ENCODE measurements around the gene TSC22D3.

DNA sequence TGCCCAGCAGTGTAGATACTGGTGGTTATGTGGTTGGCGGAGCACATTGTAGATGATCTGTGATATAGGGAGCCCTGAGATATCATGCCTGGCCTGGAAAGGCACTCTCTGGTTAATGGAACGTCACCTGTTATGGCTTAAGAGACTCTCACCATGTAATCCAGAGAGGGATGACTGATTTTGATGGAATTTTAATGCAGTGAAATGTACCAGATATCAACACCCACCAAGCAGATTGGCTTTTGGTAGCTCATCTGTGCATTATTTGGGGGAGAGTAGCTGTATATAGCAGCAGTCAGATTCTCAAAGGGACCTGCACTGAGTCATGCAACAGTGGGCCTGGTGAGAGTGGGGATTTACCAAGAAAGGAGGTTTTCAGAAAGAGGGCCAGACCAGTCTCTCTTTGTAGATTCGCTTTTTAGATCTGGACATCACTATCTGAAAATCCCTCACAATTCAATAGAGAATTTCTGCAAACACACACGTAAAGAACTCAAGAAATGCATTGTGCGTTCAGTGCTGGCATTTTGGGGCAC lies 17.3 kb downstream of the TSC22D3 start:
- no peak for TF ChIP-seq CTCF (IDR thresholded peaks at IDR 0.05)
- no peak for TF ChIP-seq EP300 (IDR thresholded peaks at IDR 0.05)

All from tibial nerve (tissue), 4 donors.